Stimulated activated CD8-positive, alpha-beta memory T cell treated with anti-CD3 and anti-CD28 coated beads, Interleukin-12 subunit alpha, Interleukin-12 subunit beta, amount 100 ng/mL, for 1 hour (primary cell): ENCODE measurements around the gene DAPK2.
"Not testable (repeated sequence)": the region's sequence is repeated elsewhere in the genome, so short reads cannot be mapped to it uniquely, and the experiment has no call there.

Experiments used
- DNase-seq: peaks from one replicate; pipeline ENCODE4 v3.0.0-alpha.2; 2020; ENCODE audit warnings: low read depth

Gene DAPK2

DNA sequence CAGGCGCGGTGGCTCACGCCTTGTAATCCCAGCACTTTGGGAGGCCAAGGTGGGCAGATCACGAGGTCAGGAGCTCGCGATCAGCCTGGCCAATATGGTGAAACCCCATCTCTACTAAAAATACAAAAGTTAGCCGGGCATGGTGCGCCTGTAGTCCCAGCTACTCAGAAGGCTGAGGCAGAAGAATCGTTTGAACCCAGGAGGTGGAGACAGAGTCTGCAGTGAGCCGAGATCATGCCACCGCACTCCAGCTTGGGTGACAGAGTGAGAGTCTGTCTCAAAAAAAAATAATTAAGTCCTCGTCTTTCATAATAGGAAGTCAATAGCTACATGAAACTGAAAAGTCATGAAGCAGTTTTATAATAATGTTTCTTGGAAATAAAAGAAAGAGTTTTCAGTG, 7.4 kb upstream of the DAPK2 start:
- DNase-seq, result not testable (repeated sequence)

DNA sequence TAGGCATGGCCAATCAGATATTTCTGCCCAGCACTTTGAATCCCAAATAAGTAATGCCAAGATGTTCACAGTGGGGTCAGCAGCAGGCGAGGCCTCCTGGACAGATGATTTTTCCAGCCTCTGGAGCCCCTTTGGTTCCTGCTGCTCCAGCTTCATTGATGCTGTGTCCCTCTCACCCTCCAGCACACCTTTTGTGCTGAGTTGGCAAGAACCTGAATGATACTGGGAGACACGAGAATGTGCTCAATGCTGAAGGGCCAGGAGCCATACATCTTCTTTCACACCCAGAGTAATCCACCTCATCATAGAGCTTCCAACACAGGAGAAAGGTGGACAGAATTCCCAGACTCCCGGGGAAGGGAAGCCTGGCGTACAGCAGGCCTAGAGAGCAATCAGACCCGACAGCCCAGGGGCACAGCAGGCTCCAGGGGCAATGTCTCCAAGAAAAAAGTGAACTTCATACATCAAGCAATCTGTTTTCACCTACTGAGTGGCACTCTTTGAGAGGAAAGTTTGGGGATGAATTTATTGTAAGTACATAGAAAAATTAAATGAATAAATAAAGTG, 6.7 kb upstream of the DAPK2 start:
- no peak for DNase-seq

DNA sequence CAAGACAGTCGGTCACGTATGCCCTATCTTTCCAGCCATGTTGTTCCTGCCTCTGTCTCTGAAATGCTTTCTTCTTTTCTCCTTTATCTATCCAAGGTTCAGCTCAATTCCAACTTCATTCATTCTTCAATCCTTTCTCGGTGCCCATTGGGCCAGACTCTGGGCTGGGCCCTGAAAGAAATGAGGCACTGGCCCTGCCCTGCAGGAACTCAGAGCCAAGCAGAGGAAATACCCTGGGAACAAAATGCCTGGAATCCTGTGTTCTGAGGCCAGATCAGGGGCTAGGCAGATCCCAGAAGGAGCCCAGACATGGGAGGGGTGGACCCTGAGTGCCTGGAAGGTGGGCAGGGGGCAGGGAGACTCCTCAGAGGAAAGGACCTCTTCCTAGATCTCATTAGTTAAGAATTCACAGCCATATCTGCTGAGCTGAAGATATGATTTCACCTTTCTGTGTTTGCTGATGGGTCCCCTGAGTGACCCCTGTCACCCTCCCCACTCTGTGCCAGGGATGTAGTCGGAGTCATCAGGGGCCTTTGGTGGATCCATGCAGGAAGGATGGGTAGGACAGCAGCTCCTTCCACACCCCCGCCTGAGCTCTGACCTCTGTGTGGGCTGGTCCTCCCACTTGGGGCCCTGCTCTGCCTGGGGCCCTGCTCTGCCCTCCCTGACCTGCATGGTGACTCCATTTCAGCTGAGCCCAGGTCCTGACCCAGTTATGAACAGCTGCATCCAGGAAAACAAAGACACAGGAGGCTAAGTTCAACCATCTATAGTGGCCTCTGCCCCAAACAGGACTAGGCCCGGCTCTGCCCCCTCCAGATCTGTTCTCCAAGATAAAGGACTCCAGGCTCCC, 5.3 kb upstream of the DAPK2 start:
- DNase-seq, result no peak

DNA sequence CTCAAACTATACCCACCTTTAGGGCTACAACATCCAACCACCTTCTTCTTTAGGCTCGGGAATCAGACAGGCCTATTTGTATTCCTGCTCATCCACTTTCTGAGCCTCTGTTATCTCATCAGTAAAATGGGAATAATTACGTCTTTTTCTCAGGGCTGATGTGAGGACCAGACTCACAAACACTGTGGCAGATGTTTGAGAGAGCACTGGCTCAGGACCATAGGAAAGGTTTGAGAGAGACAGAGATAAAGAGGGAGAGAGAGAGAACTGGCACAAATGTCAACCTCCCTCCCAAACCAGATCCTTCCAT, 4.8 kb upstream of the DAPK2 start:
- DNase-seq, result no peak

DNA sequence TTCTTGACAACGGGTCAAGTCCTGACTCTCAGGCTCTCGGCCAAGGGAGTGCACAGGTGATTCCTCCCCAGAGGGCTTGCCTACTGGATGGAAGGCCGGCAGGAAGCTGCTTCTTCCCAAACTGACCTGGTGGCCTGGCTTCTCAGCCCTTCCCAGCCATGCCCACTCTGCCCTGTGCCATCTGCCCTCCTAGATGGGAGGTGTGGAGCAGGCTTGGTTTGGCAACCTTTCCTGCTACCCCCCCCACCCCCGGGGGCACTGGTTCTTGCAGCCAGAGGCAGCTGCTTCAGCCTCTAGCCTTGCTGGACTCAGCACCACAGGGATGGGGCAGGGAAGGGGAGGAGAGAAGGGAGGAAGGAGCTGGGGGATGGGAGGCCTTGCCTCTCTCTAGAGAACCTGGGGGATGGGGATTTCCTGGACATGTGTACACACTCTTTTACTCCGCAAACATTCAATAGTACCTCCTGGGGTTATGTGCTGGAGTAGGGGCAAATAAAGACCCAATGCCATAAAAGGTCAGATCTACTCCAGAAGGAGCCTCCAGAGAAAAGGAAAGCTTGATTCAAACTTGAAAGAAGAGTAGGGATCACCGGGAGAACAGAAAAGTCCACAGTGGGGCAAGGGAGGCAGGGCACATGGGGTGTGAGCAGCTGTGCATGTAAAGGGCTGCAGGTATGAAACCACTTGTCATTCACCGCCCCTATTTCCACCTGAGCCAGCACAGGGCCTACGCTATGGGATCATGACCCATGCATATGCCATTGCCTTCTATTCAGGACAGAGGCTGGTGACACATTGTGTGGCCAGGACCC, 4.2 kb upstream of the DAPK2 start:
- DNase-seq, result no peak

DNA sequence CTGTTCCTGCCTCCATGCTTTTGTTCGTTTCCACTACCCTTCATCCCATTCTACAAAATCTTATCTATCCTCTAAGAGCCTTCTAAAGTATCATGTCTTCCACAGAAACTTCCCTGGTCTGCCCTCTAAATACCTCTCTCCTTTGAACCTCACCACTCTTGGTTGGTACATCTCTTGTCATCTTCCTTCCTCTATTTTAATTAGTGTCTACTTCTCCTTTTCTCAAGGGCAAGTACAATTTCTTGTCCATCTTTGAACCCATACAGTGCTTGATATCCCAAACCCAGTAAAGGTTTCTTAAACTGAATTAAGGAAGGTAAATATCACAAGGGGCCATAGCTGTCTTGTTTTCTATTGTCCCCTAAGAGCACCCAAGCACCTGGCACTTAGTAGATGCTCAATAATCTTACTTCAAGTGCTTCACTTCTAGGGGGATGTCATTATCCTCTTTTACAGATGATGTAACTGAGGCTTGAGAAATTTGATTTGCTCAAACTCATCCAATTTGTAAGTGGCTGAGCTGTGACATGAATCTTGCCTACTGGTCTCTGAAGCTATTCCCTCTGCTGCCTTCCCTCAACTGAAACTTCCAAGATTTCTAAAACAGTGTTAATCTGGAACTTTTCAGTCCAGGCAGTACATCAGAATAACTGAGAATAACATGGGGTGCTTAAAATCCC, 2.6 kb upstream of the DAPK2 start:
- no peak for DNase-seq

DNA sequence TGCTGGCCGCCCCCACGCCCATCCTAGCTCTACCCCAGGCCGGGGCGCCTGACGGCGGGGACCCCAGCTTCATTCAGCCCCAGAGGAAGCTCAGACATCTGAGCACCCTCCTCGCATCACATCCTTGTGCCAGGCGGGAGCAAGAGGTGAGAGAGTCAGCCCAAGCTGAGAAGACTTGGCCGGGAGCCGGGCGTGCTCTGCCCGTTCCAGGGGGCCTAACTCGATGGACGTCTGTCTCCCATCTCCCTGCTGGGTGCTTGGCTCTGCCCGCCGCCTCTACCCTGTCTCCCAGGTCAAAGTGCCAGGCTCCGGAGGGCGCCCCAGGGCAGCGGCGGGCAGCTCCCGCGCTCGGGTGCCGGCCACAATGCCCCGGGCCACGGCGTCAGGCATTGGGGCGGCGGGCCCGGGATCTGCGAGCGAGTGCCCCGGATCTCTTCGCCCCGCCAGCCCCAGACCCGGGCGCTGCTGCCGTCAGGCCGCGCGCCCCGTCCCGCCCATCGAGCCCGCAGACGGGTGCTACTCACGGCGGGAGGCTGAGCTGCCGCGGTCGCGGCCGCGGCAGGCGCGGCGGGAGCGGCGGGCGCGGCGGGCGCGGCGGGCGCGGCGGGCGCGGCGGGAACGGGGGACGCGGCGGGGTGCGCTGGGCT, 388 bp downstream of the DAPK2 start:
- no peak for DNase-seq

DNA sequence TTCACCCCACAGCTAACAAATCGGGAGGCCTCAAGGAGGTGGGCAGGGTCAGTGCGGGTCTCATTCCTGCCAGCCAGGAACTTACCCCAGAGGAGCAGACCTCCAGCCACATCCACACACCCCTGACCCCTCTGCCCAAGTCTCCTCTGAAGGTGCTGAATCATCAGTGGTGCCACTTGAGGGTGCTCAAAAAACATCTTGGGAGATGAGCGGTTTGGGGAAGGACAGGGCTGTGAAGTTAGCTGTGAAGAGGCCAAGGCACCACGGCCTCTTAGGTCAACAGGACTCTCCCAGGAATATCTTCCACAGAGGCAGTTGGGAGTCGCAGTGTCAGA, 1.2 kb downstream of the DAPK2 start:
- DNase-seq, result no peak

DNA sequence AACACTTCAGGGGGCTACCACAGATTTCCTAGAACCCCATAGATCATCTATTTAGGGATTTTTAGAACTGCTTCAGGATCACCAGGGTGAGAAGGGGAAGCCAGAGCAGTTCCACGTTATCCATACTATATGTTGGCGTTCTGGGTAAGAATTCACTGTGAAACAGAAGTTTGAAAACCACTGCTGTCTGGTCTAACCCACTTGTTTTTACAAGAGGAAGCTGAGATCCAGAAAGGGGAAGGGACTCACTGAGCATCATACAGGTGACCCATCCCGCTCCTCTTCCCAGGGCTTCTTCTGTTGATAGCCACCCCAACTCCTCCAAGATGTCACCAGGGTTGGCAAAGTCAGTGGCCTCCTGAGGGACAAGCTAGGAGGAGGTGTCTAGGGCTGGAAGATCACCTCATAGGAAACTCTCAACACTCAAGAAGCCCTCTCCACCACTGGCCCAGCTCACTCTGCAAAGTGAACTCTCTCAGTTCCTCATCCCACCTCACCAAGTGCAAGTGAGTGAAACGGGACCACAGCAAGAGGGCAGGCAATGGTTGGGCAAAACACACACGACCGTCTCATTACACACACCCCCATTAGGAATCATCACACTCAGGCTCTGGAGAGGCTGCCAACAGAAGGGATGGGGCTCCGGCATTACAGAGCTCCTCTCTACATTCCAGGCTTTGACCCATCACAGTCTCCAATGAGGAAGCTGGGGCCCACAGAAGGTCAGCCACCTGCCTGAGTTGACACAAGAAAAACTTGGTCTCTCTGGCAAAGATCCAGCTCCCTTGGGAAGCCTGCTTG, 1.8 kb downstream of the DAPK2 start:
- no peak for DNase-seq

DNA sequence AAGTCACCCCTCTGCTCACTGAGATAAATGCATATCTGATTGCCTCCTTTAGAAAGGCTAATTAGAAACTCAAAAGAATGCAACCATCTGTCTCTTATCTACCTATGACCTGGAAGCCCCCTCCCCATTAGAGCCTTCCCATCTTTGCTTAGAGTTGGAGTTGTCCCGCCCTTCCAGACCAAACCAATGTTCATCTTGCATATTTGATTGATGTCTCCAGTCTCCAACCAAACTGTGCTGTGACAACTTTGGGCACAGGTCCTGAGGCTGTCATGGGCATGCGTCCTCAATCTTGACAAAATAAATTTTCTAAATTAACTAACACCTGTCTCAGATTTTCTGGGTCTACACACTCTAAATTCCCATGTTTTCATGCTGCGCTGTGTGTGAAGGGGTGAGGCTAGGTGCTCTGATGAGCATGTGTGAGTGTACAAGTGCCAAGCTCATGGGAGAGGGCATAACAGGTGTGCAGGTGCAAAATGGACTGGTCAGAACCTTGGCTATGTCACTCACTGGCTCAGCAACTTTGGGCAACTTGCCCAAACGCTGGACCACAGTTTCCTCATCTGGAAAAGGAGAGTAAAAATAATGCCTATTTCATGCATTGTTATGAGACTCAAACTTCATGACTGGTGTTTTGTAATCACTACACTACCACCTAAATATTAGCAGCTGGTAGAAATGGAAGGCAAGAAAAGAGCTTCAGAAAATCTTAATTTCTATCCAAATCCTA, 7.2 kb downstream of the DAPK2 start:
- DNase-seq, result no peak

DNA sequence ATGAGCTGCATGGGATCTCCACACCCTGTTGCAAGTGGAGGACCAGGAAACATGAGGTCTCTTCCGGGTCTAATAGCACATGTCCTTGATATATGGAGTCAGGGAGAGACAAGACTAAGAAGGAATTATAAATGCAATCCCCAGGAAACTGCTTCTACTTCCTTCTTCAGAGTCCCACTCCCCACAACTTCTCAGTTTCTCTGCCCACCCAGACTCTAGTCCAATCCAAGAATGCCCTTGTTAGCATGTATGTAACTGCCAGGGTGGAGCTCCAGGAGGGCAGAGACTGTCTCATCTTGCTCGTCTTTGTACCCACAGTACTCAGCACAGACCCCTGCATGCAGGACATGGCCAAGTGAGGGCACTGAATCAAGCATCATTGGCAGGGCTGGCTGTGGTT, 8.3 kb downstream of the DAPK2 start:
- DNase-seq, result no peak

DNA sequence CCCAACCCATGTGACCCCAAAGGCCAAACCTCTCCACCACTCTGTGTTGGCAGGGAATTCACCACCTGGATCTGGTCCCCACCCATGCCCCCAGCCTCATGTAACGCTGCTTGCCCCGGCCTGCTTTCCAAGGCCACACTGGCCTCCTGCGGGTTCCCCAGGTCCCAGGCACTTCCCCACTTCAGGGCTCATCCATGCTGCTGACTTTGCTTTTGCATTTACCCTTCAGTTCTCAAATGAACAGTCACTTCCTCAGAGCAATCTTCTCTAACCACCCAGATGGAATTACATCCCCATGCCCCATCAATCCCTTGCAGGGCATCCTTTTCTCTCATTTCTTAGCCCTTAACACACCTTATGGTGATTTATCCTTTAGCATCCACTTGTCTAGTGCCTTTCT, 9.2 kb downstream of the DAPK2 start:
- no peak for DNase-seq

DNA sequence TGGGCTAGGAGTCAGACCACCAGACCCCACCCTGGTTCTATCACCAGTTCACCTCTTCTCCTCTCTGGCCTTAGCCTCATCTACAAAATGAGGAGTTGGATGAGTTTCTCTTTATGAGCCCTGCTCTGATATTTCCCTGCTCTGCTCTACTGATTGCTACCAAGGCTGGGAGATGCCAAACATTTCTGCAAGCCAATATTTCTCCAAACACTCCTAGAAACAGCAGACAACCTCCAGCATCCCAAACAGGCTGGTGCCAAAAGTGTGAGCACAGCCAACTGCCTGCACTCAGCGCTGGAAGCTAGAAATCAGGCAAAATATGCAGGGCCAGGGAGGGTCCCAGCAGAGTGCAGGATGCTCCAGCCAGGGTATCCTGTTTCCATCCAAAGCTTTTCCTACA, 10.8 kb downstream of the DAPK2 start:
- DNase-seq, result no peak

DNA sequence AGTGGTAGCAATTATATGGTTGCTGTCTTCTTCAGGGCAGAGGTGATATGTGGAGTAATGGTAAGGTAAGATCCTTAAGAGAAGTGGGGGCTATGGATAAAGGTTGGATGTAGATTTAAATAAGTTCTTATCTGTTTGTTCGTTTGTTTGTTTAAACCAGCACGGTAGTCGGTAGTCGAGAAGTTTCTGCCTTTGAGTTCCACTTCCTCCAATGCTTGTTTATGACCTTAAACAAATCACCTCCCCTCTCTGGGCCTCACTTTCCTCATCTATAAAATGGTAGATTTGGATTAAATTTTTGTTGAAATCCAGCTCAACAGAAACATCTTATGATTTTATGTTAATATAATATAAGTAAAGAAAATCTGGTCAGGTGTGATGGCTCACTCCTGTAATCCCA, 11.8 kb downstream of the DAPK2 start:
- no peak for DNase-seq

DNA sequence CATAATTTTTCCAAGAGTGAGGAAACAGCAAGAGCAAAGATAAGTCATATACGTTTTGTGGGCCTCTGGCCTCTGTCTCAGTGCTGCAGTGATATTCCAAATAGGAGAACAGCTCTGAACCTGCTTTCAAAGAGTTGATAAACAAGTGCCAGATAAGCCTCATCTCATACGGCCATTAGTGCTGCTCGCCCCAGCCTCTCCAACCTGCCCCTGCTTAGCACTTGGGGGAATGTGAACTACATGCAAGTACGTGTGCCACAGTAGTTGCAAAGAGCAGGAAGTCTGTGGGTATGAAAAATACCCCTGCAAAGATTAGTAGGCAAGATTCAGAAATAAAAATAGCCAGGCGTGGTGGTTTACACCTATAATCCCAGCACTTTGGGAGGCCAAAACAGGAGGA, 14.0 kb downstream of the DAPK2 start:
- DNase-seq, result no peak

DNA sequence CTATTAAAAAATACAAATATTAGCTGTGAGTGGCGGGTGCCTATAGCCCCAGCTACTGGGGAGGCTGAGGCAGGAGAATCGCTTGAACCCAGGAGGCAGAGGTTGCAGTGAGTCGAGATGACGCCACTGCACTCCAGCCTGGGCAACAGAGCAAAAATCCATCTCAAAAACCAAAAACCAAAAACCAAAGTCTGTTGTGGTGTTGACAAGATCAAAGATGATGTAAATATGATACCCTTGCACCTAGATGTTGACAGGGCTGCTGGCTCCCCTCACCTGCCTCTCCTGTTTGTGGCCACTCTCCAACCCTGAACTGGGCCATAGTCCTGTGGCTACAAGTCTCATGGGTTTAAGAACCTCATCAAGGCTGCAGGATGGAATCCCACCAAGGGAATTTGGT, 16.2 kb downstream of the DAPK2 start:
- DNase-seq, result no peak

DNA sequence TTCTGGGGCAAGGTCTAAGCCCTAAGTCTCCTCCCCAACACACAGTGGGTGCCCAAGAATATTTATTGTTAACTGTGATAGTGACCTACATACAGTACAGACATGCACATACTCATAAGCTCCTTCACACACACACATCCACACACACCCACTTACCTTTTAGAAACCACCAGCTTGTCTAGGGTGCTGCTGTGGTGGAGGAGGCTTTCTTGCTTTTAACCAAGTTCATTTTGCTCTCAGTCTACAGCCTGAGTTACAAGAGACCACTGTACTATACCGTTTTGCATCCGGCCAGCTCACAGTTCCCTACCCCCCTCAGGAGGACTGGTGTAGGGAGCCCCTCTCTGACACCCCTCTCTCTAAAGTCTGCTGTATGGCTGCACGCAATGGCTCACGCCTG, 16.7 kb downstream of the DAPK2 start:
- DNase-seq, result no peak

DNA sequence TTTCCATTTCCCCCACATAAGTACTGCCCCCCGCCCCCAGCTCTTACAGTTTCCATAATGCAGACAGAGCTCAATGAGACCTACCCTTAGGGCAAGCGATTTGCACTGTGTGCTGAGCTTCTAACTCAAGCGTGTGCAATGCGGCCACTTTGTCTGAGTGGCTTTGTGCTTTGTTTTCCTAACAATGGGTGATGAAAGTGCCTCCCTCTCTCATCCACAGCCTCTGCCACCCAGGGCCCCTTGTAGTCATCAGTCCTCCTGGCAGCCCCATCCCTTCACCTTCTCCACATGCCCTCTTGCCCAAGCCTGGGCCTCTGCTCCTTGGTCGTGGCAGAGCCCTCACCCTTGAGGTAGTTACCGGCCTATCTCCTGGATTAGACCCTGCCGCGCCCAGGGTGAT, 17.2 kb downstream of the DAPK2 start:
- DNase-seq, result no peak

DNA sequence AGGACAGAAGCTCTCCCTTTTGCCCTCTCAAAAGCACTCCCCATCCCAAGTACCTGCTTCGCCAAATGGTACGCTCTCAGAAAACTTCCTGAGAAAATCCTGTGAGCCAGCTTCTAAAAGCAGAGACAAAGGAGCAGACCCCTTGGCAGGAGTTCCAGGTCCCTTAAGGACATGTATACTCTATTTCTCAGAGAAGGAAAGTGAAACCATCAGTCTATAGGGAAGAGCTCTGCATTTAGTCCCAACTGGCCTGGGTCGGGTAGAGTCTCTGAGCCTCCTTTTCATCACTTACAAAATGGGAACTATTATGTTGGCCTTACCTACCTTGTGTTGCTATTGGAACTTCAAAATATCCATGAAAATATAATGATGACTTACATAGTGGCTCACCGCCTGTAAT, 19.7 kb downstream of the DAPK2 start:
- no peak for DNase-seq

DNA sequence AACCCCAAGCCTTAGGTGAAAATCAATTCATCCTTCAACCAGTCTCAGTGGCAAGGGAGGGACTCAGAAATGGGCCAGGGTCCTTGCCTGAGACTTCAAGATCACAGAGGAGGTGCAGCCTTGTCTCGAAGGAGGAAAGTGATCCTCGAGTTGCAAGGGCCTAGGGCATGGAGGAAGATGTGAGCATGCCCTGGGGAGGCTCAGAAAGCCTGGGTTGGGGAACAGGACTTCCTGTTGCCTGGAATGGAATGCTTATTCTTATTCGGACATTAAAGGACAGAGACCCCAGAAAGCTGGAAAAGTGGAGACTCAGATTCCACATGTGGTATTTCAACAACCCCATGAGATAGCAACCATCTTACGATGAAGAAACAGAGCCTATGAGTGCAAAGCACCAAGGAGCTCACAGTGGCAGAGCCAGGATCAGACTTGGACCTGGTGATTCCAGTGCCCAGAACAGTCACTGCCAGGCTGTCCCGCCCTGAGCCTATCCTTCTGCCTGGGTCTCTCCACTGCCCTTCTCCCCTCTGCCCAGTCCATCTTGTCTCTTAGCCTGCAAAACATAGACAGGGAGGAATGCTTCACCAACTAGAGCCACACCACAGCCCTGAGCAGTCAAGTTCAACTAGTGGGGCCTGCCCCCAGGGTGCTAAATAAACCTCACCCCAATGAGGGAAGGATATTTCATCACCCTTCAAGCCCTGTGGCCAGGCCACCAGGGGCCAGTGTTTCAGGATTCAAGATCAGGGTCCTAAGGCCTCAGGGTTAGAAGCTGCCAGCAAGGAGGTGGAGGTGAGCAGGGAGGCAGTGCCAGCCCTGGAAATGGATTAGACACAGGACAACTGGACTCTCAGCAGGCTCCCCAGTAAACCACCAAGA, 21.9 kb downstream of the DAPK2 start:
- DNase-seq, result no peak
